ENCODE data around the gene CWH43.
"Not testable (repeated sequence)": the region's sequence is repeated elsewhere in the genome, so short reads cannot be mapped to it uniquely, and the experiment has no call there.

Gene CWH43

GRCh38 chr4:48968814-48969213 is 17.3 kb upstream of the CWH43 start:
- DNase-seq (ENCODE audit: low read depth), result no peak
- H3K4me3 ChIP-seq (ENCODE audit: low read depth, low read length), result no peak overlapping the region
- TF ChIP-seq CTCF (IDR thresholded peaks at IDR 0.05; ENCODE audit: control insufficient read depth, extremely low read depth, insufficient read depth), result no peak

- no peak for DNase-seq (ENCODE audit: low read depth)
- no peak for TF ChIP-seq CTCF (IDR thresholded peaks at IDR 0.05; ENCODE audit: control insufficient read depth, extremely low read depth, insufficient read depth)
- no peak overlapping the region for H3K4me3 ChIP-seq (ENCODE audit: low read depth, low read length)
Observed at GRCh38 chr4:48970471-48970921, 15.6 kb upstream of the CWH43 start.

GRCh38 chr4:48974979-48975640 is 11.0 kb upstream of the CWH43 start:
- H3K4me3 ChIP-seq (ENCODE audit: low read depth, low read length), result no peak overlapping the region
- no peak for DNase-seq (ENCODE audit: low read depth)
- TF ChIP-seq CTCF (IDR thresholded peaks at IDR 0.05; ENCODE audit: control insufficient read depth, extremely low read depth, insufficient read depth), result no peak

GRCh38 chr4:48976041-48976440 is 10.0 kb upstream of the CWH43 start:
- no peak for TF ChIP-seq CTCF (IDR thresholded peaks at IDR 0.05; ENCODE audit: control insufficient read depth, extremely low read depth, insufficient read depth)
- no peak overlapping the region for H3K4me3 ChIP-seq (ENCODE audit: low read depth, low read length)
- no peak for DNase-seq (ENCODE audit: low read depth)

- TF ChIP-seq CTCF (IDR thresholded peaks at IDR 0.05; ENCODE audit: control insufficient read depth, extremely low read depth, insufficient read depth), result no peak
- no peak for DNase-seq (ENCODE audit: low read depth)
- no peak overlapping the region for H3K4me3 ChIP-seq (ENCODE audit: low read depth, low read length)
Observed at GRCh38 chr4:48979914-48980579, 6.0 kb upstream of the CWH43 start.

GRCh38 chr4:48984005-48984404 is 2.1 kb upstream of the CWH43 start:
- not testable (repeated sequence) for DNase-seq (ENCODE audit: low read depth); H3K4me3 ChIP-seq (ENCODE audit: low read depth, low read length)

- H3K4me3 ChIP-seq (ENCODE audit: low read depth, low read length), result no peak overlapping the region
- DNase-seq (ENCODE audit: low read depth), result no peak
- no peak for TF ChIP-seq CTCF (IDR thresholded peaks at IDR 0.05; ENCODE audit: control insufficient read depth, extremely low read depth, insufficient read depth)
Observed at GRCh38 chr4:48985602-48985975, 486 bp upstream of the CWH43 start.

Measured in LNCaP clone FGC (cell line).